GM23338 (cell line): ENCODE results near the gene ERICH3.

Source experiments
- CTCF ChIP-seq, 2 experiments: fragments of 200-600 bp in 1 of 2; sonication (generic) in 1 of 2; conservative IDR thresholded peaks; 2 replicates each; pipeline versions ENCODE4 v1.5.1 to v1.6.1; 2016 to 2017; ENCODE audit warnings: antibody characterized with exemption in 2 of 2, low read depth in 2 of 2, mild to moderate bottlenecking in 2 of 2, moderate library complexity in 1 of 2
- EZH2 ChIP-seq: fragments of 200-600 bp; sonication (generic); IDR thresholded peaks from one replicate; pipeline ENCODE4 v1.8.0; 2017; ENCODE audit warnings: antibody characterized with exemption, mild to moderate bottlenecking, low read depth; ENCODE audit not compliant: unreplicated experiment
- JUNB ChIP-seq: IDR thresholded peaks from one replicate; pipeline ENCODE4 v1.6.1; 2016; ENCODE audit warnings: antibody characterized with exemption; ENCODE audit not compliant: unreplicated experiment
- NANOG ChIP-seq: IDR thresholded peaks from 2 replicates; pipeline ENCODE4 v1.6.1; 2016; ENCODE audit warnings: antibody characterized with exemption, borderline replicate concordance
- POLR2AphosphoS5 ChIP-seq: IDR thresholded peaks from 2 replicates; pipeline ENCODE4 v1.6.1; 2016; ENCODE audit warnings: antibody characterized with exemption, low read depth
- REST ChIP-seq: IDR thresholded peaks from one replicate; pipeline ENCODE4 v1.6.1; 2018; ENCODE audit warnings: antibody characterized with exemption; ENCODE audit not compliant: unreplicated experiment

GRCh38 chr1:74684301-74684700, 10.7 kb upstream of the ERICH3 start:
- no peak for TF ChIP-seq REST
- TF ChIP-seq CTCF (conservative IDR thresholded peaks at IDR 0.05; ENCODE audit: low read depth in 2 of 2) = no peak
- TF ChIP-seq POLR2AphosphoS5 = no peak
- no peak for TF ChIP-seq NANOG
- no peak for TF ChIP-seq JUNB
- TF ChIP-seq EZH2 = no peak
